Natural killer cell (primary cell): Measurements from ENCODE around the gene PCED1B. TPM values are rescaled to one million over a fixed set of nuclear protein-coding genes. Genes with fewer than 3 reads are reported as not detected.
"Not testable (repeated sequence)": the region's sequence is repeated elsewhere in the genome, so short reads cannot be mapped to it uniquely, and the experiment has no call there.

Experiments used
- ATAC-seq, 3 donors: fragments of 150-1000 bp in 2 of 3; fragments of 200-7000 bp in 1 of 3; cut with Tn5 transposase; 1 replicate in 1 of 3; 2 replicates in 2 of 3; pipeline ENCODE4 v1.10.0; 2021; ENCODE audit warnings: mild to moderate bottlenecking in 2 of 3, moderate library complexity in 2 of 3
- DNase-seq, 2 donors: peaks; one replicate each; pipeline versions ENCODE4 v3.0.0 to v3.0.0-alpha.2; 2013 to 2021; ENCODE audit warnings: mixed read lengths in 1 of 2
- H3K27ac ChIP-seq: one replicate; pipeline ENCODE4 v1.5.1; 2013; ENCODE audit warnings: mild to moderate bottlenecking, low read length
- H3K27me3 ChIP-seq: one replicate; pipeline ENCODE4 v1.6.1; 2013; ENCODE audit warnings: low read length; ENCODE audit not compliant: control insufficient read depth, insufficient read depth
- H3K36me3 ChIP-seq: one replicate; pipeline ENCODE4 v1.6.1; 2013; ENCODE audit warnings: low read length; ENCODE audit not compliant: control insufficient read depth, insufficient read depth
- H3K4me1 ChIP-seq: one replicate; pipeline ENCODE4 v1.6.1; 2013; ENCODE audit warnings: low read length; ENCODE audit not compliant: control insufficient read depth, insufficient read depth
- H3K4me3 ChIP-seq: one replicate; pipeline ENCODE4 v1.5.1; 2013; ENCODE audit warnings: low read length
- H3K9me3 ChIP-seq: one replicate; pipeline ENCODE4 v1.6.1; 2013; ENCODE audit warnings: low read length; ENCODE audit not compliant: control insufficient read depth, insufficient read depth
- H3K27ac Mint-ChIP-seq, 2 donors: one replicate each; pipeline ENCODE4 v1.8.0; 2022; ENCODE audit warnings: mild to moderate bottlenecking in 2 of 2, mixed read lengths in 2 of 2, moderate library complexity in 1 of 2
- H3K27me3 Mint-ChIP-seq, 2 donors: one replicate each; pipeline ENCODE4 v1.8.0; 2022; ENCODE audit warnings: low read depth in 2 of 2, mixed read lengths in 2 of 2
- H3K36me3 Mint-ChIP-seq: one replicate; pipeline ENCODE4 v1.8.0; 2022; ENCODE audit warnings: mixed read lengths
- H3K4me1 Mint-ChIP-seq, 2 donors: one replicate each; pipeline ENCODE4 v1.8.0; 2022; ENCODE audit warnings: mixed read lengths in 2 of 2
- H3K4me3 Mint-ChIP-seq: one replicate; pipeline ENCODE4 v1.8.0; 2022; ENCODE audit warnings: mild to moderate bottlenecking, moderate library complexity, mixed read lengths
- H3K9me3 Mint-ChIP-seq, 2 donors: one replicate each; pipeline ENCODE4 v1.8.0; 2022; ENCODE audit warnings: mixed read lengths in 2 of 2
- WGBS: methylation state at CpG from one replicate; pipeline ENCODE4 v1.1.7; 2013; ENCODE audit warnings: missing lambda C conversion rate; ENCODE audit not compliant: insufficient coverage; 5-methylcytosine and 5-hydroxymethylcytosine counted together
- intact Hi-C: fragments of 100-400 bp; cut with micrococcal nuclease; formaldehyde crosslinking; loops from one replicate; pipeline ENCODE4 v1.14.2; 2022
- total RNA-seq, 4 donors: library from RNA; stranded (reverse); fragments of 120-200 nt in 1 of 4; gene quantifications; one replicate each; pipeline versions ENCODE4 v1.2.3 to v1.2.4, GENCODE V29; 2013 to 2022
- TF ChIP-seq, protein P1 (sequence below): fragments of 200-600 bp; IDR thresholded peaks from one replicate; pipeline ENCODE4 v1.8.0; 2022; ENCODE audit warnings: antibody characterized with exemption

Gene PCED1B
- total RNA-seq, 3 donors from 2014 or later (not counting 1 experiment from before 2014, with no cell fraction given), result 30.2 to 35.9 (median 33.3) TPM

GRCh38 chr12:47111392-47111778 lies 32.0 kb downstream of the PCED1B start:
- Mint-ChIP-seq H3K9me3 (no peaks in the 10 kb centered on the region), H3K4me1 (peaks cover 9 to 12% of the 10 kb centered on the region in 2 donors), H3K36me3 (no peaks in the 10 kb centered on the region), H3K27me3 (no peaks in the 10 kb centered on the region), H3K4me3 (no peak overlapping the region), H3K27ac (peak overlapping the region in 1 of 2 donors; percentile 66)
- intact Hi-C loops, result no loop called here
- Histone ChIP-seq H3K27ac (no peak overlapping the region), H3K36me3 (peaks cover 3% of the 10 kb centered on the region), H3K9me3 (no peaks in the 10 kb centered on the region), H3K4me1 (no peaks in the 10 kb centered on the region), H3K27me3 (no peaks in the 10 kb centered on the region), H3K4me3 (no peak overlapping the region)
- TF ChIP-seq, protein P1, sequence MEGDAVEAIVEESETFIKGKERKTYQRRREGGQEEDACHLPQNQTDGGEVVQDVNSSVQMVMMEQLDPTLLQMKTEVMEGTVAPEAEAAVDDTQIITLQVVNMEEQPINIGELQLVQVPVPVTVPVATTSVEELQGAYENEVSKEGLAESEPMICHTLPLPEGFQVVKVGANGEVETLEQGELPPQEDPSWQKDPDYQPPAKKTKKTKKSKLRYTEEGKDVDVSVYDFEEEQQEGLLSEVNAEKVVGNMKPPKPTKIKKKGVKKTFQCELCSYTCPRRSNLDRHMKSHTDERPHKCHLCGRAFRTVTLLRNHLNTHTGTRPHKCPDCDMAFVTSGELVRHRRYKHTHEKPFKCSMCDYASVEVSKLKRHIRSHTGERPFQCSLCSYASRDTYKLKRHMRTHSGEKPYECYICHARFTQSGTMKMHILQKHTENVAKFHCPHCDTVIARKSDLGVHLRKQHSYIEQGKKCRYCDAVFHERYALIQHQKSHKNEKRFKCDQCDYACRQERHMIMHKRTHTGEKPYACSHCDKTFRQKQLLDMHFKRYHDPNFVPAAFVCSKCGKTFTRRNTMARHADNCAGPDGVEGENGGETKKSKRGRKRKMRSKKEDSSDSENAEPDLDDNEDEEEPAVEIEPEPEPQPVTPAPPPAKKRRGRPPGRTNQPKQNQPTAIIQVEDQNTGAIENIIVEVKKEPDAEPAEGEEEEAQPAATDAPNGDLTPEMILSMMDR, result no peak
- ATAC-seq (no peak), DNase-seq (peak in 1 of 2 donors; percentile 28)
- 69% methylated on average over 2 of the region's 2 CpGs for WGBS

DNA sequence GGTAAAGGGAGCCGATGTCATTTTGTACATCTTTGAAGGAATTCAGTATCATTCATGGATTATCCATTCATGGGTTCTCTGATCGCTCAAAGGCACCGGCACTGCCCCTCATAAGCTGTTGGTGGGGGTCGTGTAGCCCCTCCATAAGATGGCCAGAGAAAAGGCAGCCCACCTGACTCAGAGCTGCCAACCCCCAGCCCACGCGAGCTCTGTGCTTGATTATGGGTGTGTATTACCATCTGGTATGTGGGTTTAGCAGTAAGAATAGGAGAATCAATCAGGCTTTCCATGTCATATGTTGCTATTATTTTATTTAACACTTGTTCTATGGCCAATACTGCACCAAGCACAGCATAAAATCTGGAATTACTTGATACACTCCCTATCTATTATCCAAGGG lies 32.4 kb downstream of the PCED1B start:
- Mint-ChIP-seq H3K4me1 (peaks cover 9 to 12% of the 10 kb centered on the region in 2 donors), H3K27ac (peak overlapping the region in 1 of 2 donors; percentile 66), H3K4me3 (no peak overlapping the region), H3K27me3 (no peaks in the 10 kb centered on the region), H3K9me3 (no peaks in the 10 kb centered on the region), H3K36me3 (no peaks in the 10 kb centered on the region)
- Histone ChIP-seq H3K27ac (no peak overlapping the region), H3K9me3 (no peaks in the 10 kb centered on the region), H3K4me3 (no peak overlapping the region), H3K36me3 (peaks cover 3% of the 10 kb centered on the region), H3K4me1 (no peaks in the 10 kb centered on the region), H3K27me3 (no peaks in the 10 kb centered on the region)
- no peak for DNase-seq
- TF ChIP-seq, protein P1, result no peak
- intact Hi-C loops, result no loop called here
- 90% methylated on average over 6 of the region's 6 CpGs for WGBS
- ATAC-seq, result no peak

- WGBS, result 88% methylated on average over 2 of the region's 2 CpGs
- DNase-seq, result no peak
- TF ChIP-seq, protein P1, result no peak
- no peaks in the 10 kb centered on the region for H3K36me3 Mint-ChIP-seq
- H3K9me3 ChIP-seq, result no peaks in the 10 kb centered on the region
- H3K27me3 ChIP-seq, result no peaks in the 10 kb centered on the region
- H3K27me3 Mint-ChIP-seq, result no peaks in the 10 kb centered on the region
- no peak overlapping the region for H3K4me3 Mint-ChIP-seq
- no peak overlapping the region for H3K27ac ChIP-seq
- no peak overlapping the region for H3K4me3 ChIP-seq
- H3K4me1 ChIP-seq, result no peaks in the 10 kb centered on the region
- intact Hi-C loops, result no loop called here
- peaks cover 9 to 12% of the 10 kb centered on the region in 2 donors for H3K4me1 Mint-ChIP-seq
- no peaks in the 10 kb centered on the region for H3K9me3 Mint-ChIP-seq
- ATAC-seq, result no peak
- peaks cover 3% of the 10 kb centered on the region for H3K36me3 ChIP-seq
- H3K27ac Mint-ChIP-seq, result no peak overlapping the region
These were observed 33.3 kb downstream of the PCED1B start for GRCh38 chr12:47112679-47113078.

- Histone ChIP-seq H3K36me3 (no peaks in the 10 kb centered on the region), H3K4me3 (no peak overlapping the region), H3K9me3 (no peaks in the 10 kb centered on the region), H3K27ac (no peak overlapping the region), H3K27me3 (no peaks in the 10 kb centered on the region), H3K4me1 (no peaks in the 10 kb centered on the region)
- Mint-ChIP-seq H3K27me3 (no peaks in the 10 kb centered on the region), H3K4me1 (peaks cover 9 to 18% of the 10 kb centered on the region in 2 donors), H3K36me3 (no peaks in the 10 kb centered on the region), H3K9me3 (no peaks in the 10 kb centered on the region), H3K4me3 (no peak overlapping the region), H3K27ac (no peak overlapping the region)
- ATAC-seq, result no peak
- TF ChIP-seq, protein P1, result no peak
- intact Hi-C loops, result no loop called here
- DNase-seq, result no peak
- WGBS, result 97% methylated on average over 4 of the region's 5 CpGs
These were observed 35.1 kb downstream of the PCED1B start for GRCh38 chr12:47114481-47114892.

- ATAC-seq, H3K9me3 ChIP-seq, H3K27ac ChIP-seq, H3K27me3 ChIP-seq, H3K4me3 Mint-ChIP-seq, H3K4me1 ChIP-seq, H3K4me3 ChIP-seq, H3K27me3 Mint-ChIP-seq, H3K9me3 Mint-ChIP-seq, H3K36me3 Mint-ChIP-seq, intact Hi-C loops, DNase-seq, H3K27ac Mint-ChIP-seq, H3K36me3 ChIP-seq, H3K4me1 Mint-ChIP-seq: not testable (repeated sequence)
- no CpG with 5 or more reads among the region's 3 CpGs for WGBS
These were observed 37.9 kb downstream of the PCED1B start for GRCh38 chr12:47117305-47117704.
